HAP-1 (cell line): ENCODE measurements around the gene CDKAL1.
"Not testable (repeated sequence)": the region's sequence is repeated elsewhere in the genome, so short reads cannot be mapped to it uniquely, and the experiment has no call there.

Source experiments
- DNase-seq, 2 experiments: peaks; one replicate each; pipeline ENCODE4 v3.0.0-alpha.2; 2016 to 2020; ENCODE audit warnings: low spot score in 2 of 2
- H3K27me3 ChIP-seq: fragments of 250-450 bp; sonication (Bioruptor Pico); 2 replicates; pipeline ENCODE4 v1.5.1; 2020; ENCODE audit warnings: low read depth, mild to moderate bottlenecking, moderate library complexity
- H3K36me3 ChIP-seq: fragments of 250-450 bp; sonication (Bioruptor Pico); replicated peaks from 2 replicates; pipeline ENCODE4 v1.5.1; 2020; ENCODE audit warnings: mild to moderate bottlenecking
- H3K4me1 ChIP-seq: fragments of 250-450 bp; sonication (Bioruptor Pico); 2 replicates; pipeline ENCODE4 v1.5.1; 2020; ENCODE audit warnings: mild to moderate bottlenecking
- H3K4me3 ChIP-seq: fragments of 250-450 bp; sonication (Bioruptor Pico); 2 replicates; pipeline ENCODE4 v1.5.1; 2020; ENCODE audit warnings: mild to moderate bottlenecking, moderate library complexity
- H3K9me3 ChIP-seq: fragments of 250-450 bp; sonication (Bioruptor Pico); 2 replicates; pipeline ENCODE4 v1.5.1; 2020; ENCODE audit warnings: mild to moderate bottlenecking, moderate library complexity
- in situ Hi-C: fragments of 300-500 bp; cut with MboI; formaldehyde crosslinking; loops from 3 replicates; pipeline ENCODE4 v1.14.3; 2020; ENCODE audit warnings: low sequenced_read_pairs, inconsistent platforms, mixed read lengths

CDKAL1 gene

DNA sequence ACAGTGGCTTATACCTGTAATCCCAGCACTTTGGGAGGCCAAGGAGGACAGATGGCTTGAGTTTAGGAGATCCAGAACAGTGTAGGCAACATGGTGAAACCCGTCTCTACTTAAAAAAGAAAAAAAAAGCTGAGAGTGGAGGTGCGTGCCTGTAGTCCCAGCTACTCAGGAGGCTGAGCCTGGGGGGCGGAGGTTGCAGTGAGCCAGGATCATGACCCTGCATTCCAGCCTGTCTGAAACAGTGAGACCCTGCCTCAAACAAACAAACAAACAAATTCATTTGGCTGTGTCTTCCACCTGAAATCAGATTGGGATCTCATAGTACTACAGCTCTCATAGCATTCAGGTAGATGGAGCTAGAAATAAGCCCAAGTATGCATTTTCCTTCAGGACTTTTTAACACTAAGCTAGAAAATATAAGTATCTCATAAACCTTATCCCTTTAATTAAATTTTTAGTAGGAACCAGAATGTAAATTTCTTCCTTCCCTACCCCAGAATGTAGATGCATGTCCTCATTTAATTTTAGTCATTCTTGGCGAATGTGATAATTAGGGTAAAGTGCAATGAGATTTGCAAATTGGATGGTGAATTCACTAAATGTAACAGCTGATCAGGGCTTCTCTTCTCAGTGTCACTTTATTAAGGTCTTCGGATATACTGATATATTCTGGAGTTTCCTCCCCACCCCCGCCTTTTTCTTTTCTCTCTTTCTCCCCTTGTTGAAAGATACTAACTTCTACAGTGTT, 190.4 kb downstream of the CDKAL1 start:
- Histone ChIP-seq H3K27me3 (no peaks in the 10 kb centered on the region), H3K36me3 (no peaks in the 10 kb centered on the region), H3K4me3 (no peak overlapping the region), H3K9me3 (peaks cover 3% of the 10 kb centered on the region), H3K4me1 (peaks cover 19% of the 10 kb centered on the region)
- DNase-seq: no peak
- in situ Hi-C loops: no loop called here

DNA sequence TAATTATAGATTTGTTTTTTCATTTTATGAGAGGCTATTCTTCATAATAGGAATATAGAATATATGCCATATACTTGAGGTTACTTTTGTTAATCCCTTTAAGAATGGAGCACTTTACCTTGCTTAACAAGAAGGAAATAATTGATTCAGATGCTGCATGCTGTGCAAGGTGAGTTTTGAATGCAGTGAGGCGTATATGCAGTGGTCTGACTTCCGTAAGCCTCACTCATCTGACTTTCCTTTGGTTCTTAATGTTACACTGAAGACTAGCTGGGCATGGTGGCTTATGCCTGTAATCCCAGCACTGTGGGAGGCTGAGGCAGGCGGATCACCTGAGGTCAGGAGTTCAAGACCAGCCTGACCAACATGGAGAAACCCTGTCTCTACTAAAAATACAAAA, 191.0 kb downstream of the CDKAL1 start:
- H3K27me3 ChIP-seq, H3K4me3 ChIP-seq, H3K36me3 ChIP-seq, in situ Hi-C loops, DNase-seq, H3K9me3 ChIP-seq: not testable (repeated sequence)
- H3K4me1 ChIP-seq: peaks cover 19% of the 10 kb centered on the region

GRCh38 chr6:20729086-20729485, 194.8 kb downstream of the CDKAL1 start:
- Histone ChIP-seq H3K36me3 (no peaks in the 10 kb centered on the region), H3K27me3 (no peaks in the 10 kb centered on the region), H3K9me3 (no peaks in the 10 kb centered on the region), H3K4me3 (no peak overlapping the region), H3K4me1 (peaks cover 19% of the 10 kb centered on the region)
- in situ Hi-C loops: no loop called here
- DNase-seq: no peak

DNA sequence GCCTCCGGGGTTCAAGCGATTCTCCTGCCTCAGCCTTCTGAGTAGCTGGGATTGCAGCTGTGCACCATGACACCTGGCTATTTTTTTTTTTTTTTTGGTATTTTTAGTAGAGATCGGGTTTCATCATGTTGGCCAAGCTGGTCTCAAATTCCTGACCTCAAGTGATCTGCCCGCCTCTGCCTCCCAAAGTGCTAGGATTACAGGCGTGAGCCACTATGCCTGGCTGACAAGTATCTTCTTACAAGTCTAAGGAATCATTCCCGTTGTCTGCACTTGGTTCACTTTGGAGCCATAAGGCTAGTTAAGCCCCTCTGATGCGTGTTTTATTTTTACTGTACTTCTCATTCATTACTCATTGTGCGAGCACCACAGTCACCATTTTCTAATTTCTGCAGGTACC, 198.1 kb downstream of the CDKAL1 start:
- in situ Hi-C loops, H3K9me3 ChIP-seq, H3K4me3 ChIP-seq, DNase-seq, H3K36me3 ChIP-seq, H3K4me1 ChIP-seq, H3K27me3 ChIP-seq: not testable (repeated sequence)

DNA sequence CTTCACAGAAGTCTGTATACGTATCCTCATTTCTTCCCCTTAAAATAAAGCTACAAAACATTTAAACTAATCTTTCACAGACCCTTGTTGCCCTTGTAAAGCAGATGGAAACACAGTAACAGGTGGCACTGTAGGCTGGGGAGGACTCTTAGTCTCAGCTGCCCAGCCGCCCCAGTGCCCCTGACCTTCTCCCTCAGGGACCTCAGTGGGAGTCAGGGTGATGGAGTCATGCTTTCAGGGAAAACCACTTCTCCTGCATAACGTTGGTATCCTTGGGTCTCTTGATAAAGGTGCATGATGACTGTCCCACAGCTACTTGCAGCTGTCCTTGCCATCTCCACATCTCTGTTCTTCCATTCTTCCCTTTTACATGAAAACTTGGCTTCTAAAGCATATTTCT, 198.6 kb downstream of the CDKAL1 start:
- in situ Hi-C loops: no loop called here
- H3K4me3 ChIP-seq: no peak overlapping the region
- H3K27me3 ChIP-seq: no peaks in the 10 kb centered on the region
- H3K36me3 ChIP-seq: no peaks in the 10 kb centered on the region
- DNase-seq: no peak
- H3K9me3 ChIP-seq: no peaks in the 10 kb centered on the region
- no peaks in the 10 kb centered on the region for H3K4me1 ChIP-seq

GRCh38 chr6:20737912-20738311, 203.7 kb downstream of the CDKAL1 start:
- in situ Hi-C loops: no loop called here
- H3K4me1 ChIP-seq: no peaks in the 10 kb centered on the region
- H3K9me3 ChIP-seq: no peaks in the 10 kb centered on the region; the same call in 1 of the 2 replicates
- H3K27me3 ChIP-seq: no peaks in the 10 kb centered on the region
- H3K36me3 ChIP-seq: no peaks in the 10 kb centered on the region
- DNase-seq: no peak
- no peak overlapping the region for H3K4me3 ChIP-seq

DNA sequence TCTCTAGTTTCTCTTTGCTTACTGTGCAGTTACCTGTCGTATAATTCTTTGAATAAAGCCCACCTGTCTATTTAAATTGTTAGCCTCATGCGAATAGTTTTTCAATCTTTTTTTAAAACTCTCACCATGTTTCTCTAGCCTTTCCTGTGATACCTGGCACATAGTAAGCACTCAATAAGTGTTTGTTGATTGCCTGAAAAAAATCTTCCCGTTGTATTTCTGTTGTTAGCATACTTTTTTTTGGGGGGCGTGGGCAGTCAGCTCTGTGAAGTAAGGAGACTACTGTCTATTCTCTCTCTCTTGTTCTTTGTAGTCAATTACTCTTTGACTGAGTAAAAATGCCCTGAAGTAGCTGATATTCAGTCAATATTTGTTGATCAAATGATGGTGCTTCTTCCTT, 205.8 kb downstream of the CDKAL1 start:
- Histone ChIP-seq H3K4me1 (no peaks in the 10 kb centered on the region), H3K36me3 (no peaks in the 10 kb centered on the region), H3K9me3 (no peaks in the 10 kb centered on the region; the same call in 1 of the 2 replicates), H3K4me3 (no peak overlapping the region), H3K27me3 (no peaks in the 10 kb centered on the region)
- in situ Hi-C loops: no loop called here
- DNase-seq: no peak

GRCh38 chr6:20740727-20741126, 206.5 kb downstream of the CDKAL1 start:
- Histone ChIP-seq H3K27me3 (no peaks in the 10 kb centered on the region), H3K36me3 (no peaks in the 10 kb centered on the region), H3K4me3 (no peak overlapping the region), H3K4me1 (no peaks in the 10 kb centered on the region), H3K9me3 (no peaks in the 10 kb centered on the region; the same call in 1 of the 2 replicates)
- in situ Hi-C loops: no loop called here
- no peak for DNase-seq

DNA sequence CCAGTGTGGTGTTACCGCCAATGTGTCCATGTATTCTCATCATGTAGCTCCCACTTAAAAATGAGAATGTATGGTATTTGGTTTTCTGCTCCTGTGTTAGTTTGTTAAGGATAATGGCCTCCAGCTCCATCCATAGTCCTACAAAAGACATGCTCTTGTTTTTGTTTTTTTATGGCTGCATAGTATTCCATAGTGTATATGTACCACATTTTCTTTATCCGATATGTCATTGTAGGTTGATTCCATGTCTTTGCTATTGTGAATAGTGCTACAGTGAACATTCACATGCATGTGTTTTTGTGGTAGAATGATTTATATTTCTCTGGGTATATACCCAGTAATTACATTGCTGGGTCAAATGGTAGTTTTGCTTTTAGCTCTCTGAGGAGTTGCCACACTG, 207.2 kb downstream of the CDKAL1 start:
- Histone ChIP-seq H3K4me3 (no peak overlapping the region), H3K4me1 (no peaks in the 10 kb centered on the region), H3K9me3 (no peaks in the 10 kb centered on the region; the same call in 1 of the 2 replicates), H3K27me3 (no peaks in the 10 kb centered on the region), H3K36me3 (no peaks in the 10 kb centered on the region)
- in situ Hi-C loops: no loop called here
- DNase-seq: no peak

GRCh38 chr6:20744911-20745557, 210.8 kb downstream of the CDKAL1 start:
- in situ Hi-C loops: no loop called here
- Histone ChIP-seq H3K4me1 (no peaks in the 10 kb centered on the region; the same call in 1 of the 2 replicates), H3K4me3 (no peak overlapping the region), H3K27me3 (no peaks in the 10 kb centered on the region), H3K36me3 (no peaks in the 10 kb centered on the region), H3K9me3 (no peaks in the 10 kb centered on the region; the same call in 1 of the 2 replicates)
- no peak for DNase-seq

- Histone ChIP-seq H3K9me3 (no peaks in the 10 kb centered on the region; the same call in 1 of the 2 replicates), H3K36me3 (no peaks in the 10 kb centered on the region), H3K4me1 (no peaks in the 10 kb centered on the region; the same call in 1 of the 2 replicates), H3K27me3 (no peaks in the 10 kb centered on the region), H3K4me3 (no peak overlapping the region)
- no peak for DNase-seq
- in situ Hi-C loops: no loop called here
Measured at GRCh38 chr6:20746024-20746423, 211.8 kb downstream of the CDKAL1 start.

- H3K27me3 ChIP-seq: no peaks in the 10 kb centered on the region
- no peak for DNase-seq
- no peak overlapping the region for H3K4me3 ChIP-seq
- H3K9me3 ChIP-seq: no peaks in the 10 kb centered on the region
- in situ Hi-C loops: no loop called here
- no peaks in the 10 kb centered on the region for H3K36me3 ChIP-seq
- no peaks in the 10 kb centered on the region; the same call in none of the 2 replicates for H3K4me1 ChIP-seq
Measured at GRCh38 chr6:20746805-20747558, 212.7 kb downstream of the CDKAL1 start.

DNA sequence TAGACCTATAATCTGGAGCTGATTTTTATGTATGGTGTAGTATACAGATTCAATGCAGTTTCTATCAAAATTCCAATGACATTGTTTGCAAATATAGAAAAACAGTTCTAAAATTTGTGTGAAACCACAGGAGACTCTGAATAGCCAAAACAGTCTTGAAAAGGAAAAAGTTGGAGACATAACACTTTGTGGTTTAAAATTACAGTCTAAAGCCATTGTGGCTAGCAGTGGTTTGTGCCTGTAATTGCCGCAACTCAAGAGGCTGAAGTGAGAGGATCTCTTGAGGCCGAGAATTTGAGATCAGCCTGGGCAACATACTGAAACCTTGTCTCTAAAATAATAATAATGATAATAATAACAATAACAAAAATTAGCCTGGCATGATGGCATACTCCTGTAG, 213.7 kb downstream of the CDKAL1 start:
- Histone ChIP-seq H3K36me3 (no peaks in the 10 kb centered on the region), H3K4me1 (no peaks in the 10 kb centered on the region; the same call in none of the 2 replicates), H3K9me3 (no peaks in the 10 kb centered on the region), H3K27me3 (no peaks in the 10 kb centered on the region), H3K4me3 (no peak overlapping the region)
- in situ Hi-C loops: no loop called here
- DNase-seq: no peak
